ENCODE results near the gene PARS2.

PARS2 gene

GRCh38 chr1:54764133-54764921, at the start of gene PARS2:
Gene PARS2, minus strand, starts transcription at chr1:54764523. Its CDS starts 5,362 bp downstream, at chr1:54759161.
- peak; percentile 99 to 100 for DNase-seq

- DNase-seq = no peak
Measured at GRCh38 chr1:54814126-54814498, 49.8 kb upstream of the PARS2 start.

GRCh38 chr1:54813485-54814125, 49.3 kb upstream of the PARS2 start:
- DNase-seq = no peak

- DNase-seq = no peak
Measured at GRCh38 chr1:54812801-54813484, 48.6 kb upstream of the PARS2 start.

GRCh38 chr1:54811739-54812655, 47.7 kb upstream of the PARS2 start:
- no peak for DNase-seq

GRCh38 chr1:54811066-54811465, 46.7 kb upstream of the PARS2 start:
- no peak for DNase-seq

GRCh38 chr1:54810153-54810942, 46.0 kb upstream of the PARS2 start:
- DNase-seq = peak; percentile 55 to 58

- no peak for DNase-seq
Measured at GRCh38 chr1:54809496-54810074, 45.3 kb upstream of the PARS2 start.

GRCh38 chr1:54808443-54809207, 44.3 kb upstream of the PARS2 start:
- DNase-seq = no peak

- no peak for DNase-seq
Measured at GRCh38 chr1:54807756-54808155, 43.4 kb upstream of the PARS2 start.

GRCh38 chr1:54806931-54807611, 42.7 kb upstream of the PARS2 start:
- DNase-seq = no peak

- DNase-seq = no peak
Measured at GRCh38 chr1:54805981-54806381, 41.7 kb upstream of the PARS2 start.

- no peak for DNase-seq
Measured at GRCh38 chr1:54805466-54805865, 41.1 kb upstream of the PARS2 start.

GRCh38 chr1:54804471-54805132, 40.3 kb upstream of the PARS2 start:
- no peak for DNase-seq

- peak in 1 of 2 experiments; percentile 17 for DNase-seq
Measured at GRCh38 chr1:54803761-54804470, 39.6 kb upstream of the PARS2 start.

GRCh38 chr1:54800899-54801759, 36.8 kb upstream of the PARS2 start, which contains the start of gene TTC22:
Gene TTC22, minus strand, starts transcription at chr1:54801323. Its CDS starts 160 bp downstream, at chr1:54801163.
- DNase-seq = peak; percentile 31 to 55

GRCh38 chr1:54800041-54800898, 35.9 kb upstream of the PARS2 start:
- no peak for DNase-seq

Data from Kasumi-1 (cell line).